K562 treated with DMSO at 1 percent for 4 hours (cell line): ENCODE results near the gene WDR12. TPM values are rescaled to one million over a fixed set of nuclear protein-coding genes. Genes with fewer than 3 reads are reported as not detected.

Source experiments
- total RNA-seq: library from RNA; unstranded; fragments of 300-600 nt; gene quantifications from 2 replicates; pipeline ENCODE4 v1.2.3, GENCODE V29; 2022; ENCODE audit not compliant: insufficient read depth

WDR12 gene
- total RNA-seq: 7.7 and 16.6 TPM in 2 replicates

DNA sequence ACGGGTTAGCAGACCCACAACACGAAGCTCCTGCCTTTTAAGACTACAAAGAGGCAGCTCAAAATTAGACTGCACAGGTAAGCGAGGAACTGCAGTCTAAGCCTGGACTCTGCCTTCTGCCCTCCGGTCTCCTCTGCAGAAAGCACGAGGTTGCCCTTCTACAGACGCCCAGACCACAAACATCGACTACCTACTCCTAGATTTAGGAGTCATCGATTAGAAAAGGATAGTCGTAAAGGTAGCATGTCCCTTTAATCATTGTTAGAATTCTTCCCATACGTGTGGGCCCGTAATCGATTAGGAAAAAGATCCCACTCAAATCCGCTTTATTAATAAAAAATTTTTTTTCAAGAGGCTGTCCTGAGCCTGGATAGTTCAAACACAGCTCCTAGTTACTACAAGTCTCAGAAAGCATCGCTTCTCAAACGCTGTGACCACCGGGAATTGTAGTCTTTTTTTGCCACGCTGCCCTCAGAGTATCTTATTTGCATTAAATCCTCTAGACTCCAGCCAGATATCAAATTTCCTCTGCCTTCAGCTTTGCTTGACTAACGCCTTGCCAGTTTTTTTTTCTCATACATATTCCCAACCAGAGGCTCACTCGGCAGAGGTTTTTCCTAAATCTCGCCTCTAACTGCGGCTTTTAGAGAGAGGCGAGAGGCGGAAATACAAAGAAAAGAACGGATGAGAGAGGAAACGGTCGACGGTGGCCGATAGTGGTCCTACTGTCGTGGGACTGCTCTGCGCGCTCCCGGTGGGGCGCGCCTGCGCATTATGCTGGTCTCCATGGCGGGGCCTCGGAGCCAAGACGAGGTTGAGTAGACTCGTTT lies at the start of gene WDR12, which contains the start of gene CARF:
WDR12 (minus strand) TSS at position 162 of the 830 bp plus-strand sequence. CDS start 197 bp downstream, outside the sequence.
CARF (plus strand) TSS at position 764 of the 830 bp plus-strand sequence. CDS start 29,628 bp downstream, outside the sequence.

DNA sequence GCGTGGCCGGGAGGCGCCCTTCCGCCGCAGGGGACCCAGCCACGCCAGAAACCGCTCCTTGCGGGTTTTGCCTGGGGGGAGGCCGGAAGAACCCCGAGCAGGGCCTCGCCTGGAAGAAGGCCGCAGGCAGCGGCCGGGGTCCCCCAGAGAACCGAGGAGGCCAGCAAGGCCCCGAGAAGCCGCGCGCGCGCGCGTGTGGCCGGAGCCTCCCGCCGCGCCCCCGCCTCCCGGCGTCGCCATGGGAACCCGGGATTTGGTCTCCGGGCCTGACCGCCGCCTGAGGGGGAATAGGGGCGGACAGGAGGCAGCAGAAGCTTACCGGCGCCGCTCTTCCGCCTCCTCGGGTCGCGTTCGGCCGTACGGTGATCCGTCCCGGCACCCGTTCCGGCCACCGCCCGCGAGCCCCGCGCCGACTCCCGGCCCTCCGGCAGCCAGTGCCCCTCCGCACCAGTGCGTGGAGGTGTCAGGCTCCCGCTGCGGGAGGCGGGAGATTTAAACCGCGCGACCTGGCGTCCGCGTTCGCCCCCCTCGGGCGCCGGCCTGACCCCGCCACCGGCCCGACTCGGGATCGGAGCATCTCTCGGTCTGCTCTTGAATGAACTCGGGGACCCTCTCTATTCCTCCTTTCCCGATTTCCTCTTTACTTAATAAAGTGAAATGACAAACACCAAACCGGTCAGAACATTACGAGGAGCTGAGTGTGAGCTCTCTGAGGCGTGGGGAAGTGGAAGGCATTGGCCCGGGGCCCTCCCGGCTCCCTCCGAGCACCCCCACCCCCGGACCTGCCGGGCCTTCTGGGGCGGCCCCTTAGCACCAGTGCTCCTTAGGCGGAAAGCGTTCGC lies 40.0 kb downstream of the WDR12 start, which contains the start of gene ICA1L:
ICA1L (minus strand) TSS at position 467 of the 842 bp plus-strand sequence. CDS start 42,757 bp downstream, outside the sequence.

Other genes starting within 250 kb of the WDR12 start
- 0.11 and 0.54 TPM in 2 replicates for gene ICA1L, start 39.9 kb downstream of the WDR12 start, total RNA-seq
- gene CARF, start 602 bp upstream of the WDR12 start, total RNA-seq: 0.79 and 2.2 TPM in 2 replicates
- 3.8 and 4.0 TPM in 2 replicates for gene NBEAL1, start 103.2 kb upstream of the WDR12 start, total RNA-seq